ENCODE results near the gene CEP78. TPM values are rescaled to one million over a fixed set of nuclear protein-coding genes. Genes with fewer than 3 reads are reported as not detected.

The CEP78 gene
- total RNA-seq, 1 experiment from 2014 or later = 57.8 TPM

DNA sequence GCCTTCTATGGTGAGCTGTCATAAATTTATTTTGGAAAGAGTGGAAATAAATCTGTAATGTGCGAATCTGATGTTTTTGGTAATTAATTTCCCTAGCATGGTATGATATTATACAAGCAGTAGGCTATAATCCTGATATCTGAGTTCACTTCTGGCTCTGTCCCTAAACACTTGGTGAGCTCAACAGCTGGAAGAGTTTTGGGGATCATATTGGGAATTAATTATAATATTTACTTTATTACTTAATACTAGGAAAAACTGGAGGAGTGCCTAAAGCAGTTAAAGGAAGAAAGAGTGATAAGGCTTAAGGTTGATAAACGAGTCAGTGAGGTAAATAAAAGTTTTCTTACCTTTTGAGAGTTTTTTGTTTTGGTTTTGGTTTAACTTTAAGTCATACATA lies 26.8 kb downstream of the CEP78 start:
- H3K23ac ChIP-seq (ENCODE audit: insufficient read length, low read depth, low read length) = no peak overlapping the region
- no peaks in the 10 kb centered on the region for H3K79me1 ChIP-seq (ENCODE audit: insufficient read depth, low read depth, low read length, poor library complexity, severe bottlenecking)
- H3K4me1 Mint-ChIP-seq = no peaks in the 10 kb centered on the region
- H4K8ac ChIP-seq (replicated peaks; ENCODE audit: insufficient read length, low read depth, low read length) = no peak overlapping the region
- DNase-seq = no peak
- peaks cover 14 to 51% (median 49%) of the 10 kb centered on the region in 3 experiments; a peak in 5 of 7 replicates for H3K36me3 Mint-ChIP-seq (ENCODE audit: insufficient read depth in 1 of 3, low read depth in 3 of 3)
- no peaks in the 10 kb centered on the region for H3K79me2 ChIP-seq (ENCODE audit: insufficient read depth, low read length)
- H2BK120ac ChIP-seq (ENCODE audit: low read depth, low read length, poor library complexity, severe bottlenecking) = no peak overlapping the region
- no peak overlapping the region for H3K4ac ChIP-seq (ENCODE audit: low read depth, low read length)
- no peak overlapping the region for H2BK20ac ChIP-seq (ENCODE audit: low read depth, low read length, poor library complexity, severe bottlenecking)
- H3T11ph ChIP-seq (ENCODE audit: low read length) = no peak overlapping the region
- whole genome bisulfite sequencing (ENCODE audit: extremely low coverage, insufficient read length, low lambda C conversion rate) = no CpG with 5 or more reads among the region's 2 CpGs
- H3K27me3 ChIP-seq (ENCODE audit: insufficient read depth, low read length) = no peaks in the 10 kb centered on the region
- H2BK12ac ChIP-seq (ENCODE audit: insufficient read length, low read depth, low read length) = no peak overlapping the region
- H4K5ac ChIP-seq (ENCODE audit: insufficient read length, low read depth, low read length) = no peak overlapping the region
- no peaks in the 10 kb centered on the region for H3K9me3 ChIP-seq (ENCODE audit: control insufficient read depth, low read depth, low read length)
- H4K91ac ChIP-seq (ENCODE audit: insufficient read length, low read depth, low read length) = no peak overlapping the region
- no peaks in the 10 kb centered on the region for H3K9me3 Mint-ChIP-seq
- no peak overlapping the region for H2BK5ac ChIP-seq (ENCODE audit: insufficient read length, low read length)
- no peak overlapping the region for H2AK5ac ChIP-seq (ENCODE audit: insufficient read length, low read length)
- H4K20me1 ChIP-seq (ENCODE audit: control insufficient read depth, insufficient read depth, insufficient read length) = no peaks in the 10 kb centered on the region
- no peak overlapping the region for H3K14ac ChIP-seq (ENCODE audit: insufficient read depth, low read length)
- H3K4me3 Mint-ChIP-seq = no peak overlapping the region
- H3K18ac ChIP-seq (ENCODE audit: insufficient read length, low read depth, low read length) = no peak overlapping the region
- no peak overlapping the region for H3K4me2 ChIP-seq (ENCODE audit: insufficient read depth, insufficient read length, low read length)
- H3K4me1 ChIP-seq (ENCODE audit: insufficient read depth, low read length) = no peaks in the 10 kb centered on the region
- H3K27ac Mint-ChIP-seq = no peak overlapping the region
- H3K27ac ChIP-seq (ENCODE audit: insufficient read length, low read depth, low read length) = no peak overlapping the region
- H3K56ac ChIP-seq (ENCODE audit: insufficient read length, low read depth, low read length) = no peak overlapping the region
- no peak overlapping the region for H2AFZ ChIP-seq (ENCODE audit: low read length)
- no peaks in the 10 kb centered on the region for H3K23me2 ChIP-seq (ENCODE audit: insufficient read length, low read depth, low read length, poor library complexity, severe bottlenecking)
- no peaks in the 10 kb centered on the region for H3K27me3 Mint-ChIP-seq (ENCODE audit: low read depth)
- H2BK15ac ChIP-seq (ENCODE audit: low read depth, low read length) = no peak overlapping the region
- no peak overlapping the region for H3K9ac ChIP-seq (ENCODE audit: extremely low read depth, insufficient read length, low read length)
- TF ChIP-seq, protein P1, sequence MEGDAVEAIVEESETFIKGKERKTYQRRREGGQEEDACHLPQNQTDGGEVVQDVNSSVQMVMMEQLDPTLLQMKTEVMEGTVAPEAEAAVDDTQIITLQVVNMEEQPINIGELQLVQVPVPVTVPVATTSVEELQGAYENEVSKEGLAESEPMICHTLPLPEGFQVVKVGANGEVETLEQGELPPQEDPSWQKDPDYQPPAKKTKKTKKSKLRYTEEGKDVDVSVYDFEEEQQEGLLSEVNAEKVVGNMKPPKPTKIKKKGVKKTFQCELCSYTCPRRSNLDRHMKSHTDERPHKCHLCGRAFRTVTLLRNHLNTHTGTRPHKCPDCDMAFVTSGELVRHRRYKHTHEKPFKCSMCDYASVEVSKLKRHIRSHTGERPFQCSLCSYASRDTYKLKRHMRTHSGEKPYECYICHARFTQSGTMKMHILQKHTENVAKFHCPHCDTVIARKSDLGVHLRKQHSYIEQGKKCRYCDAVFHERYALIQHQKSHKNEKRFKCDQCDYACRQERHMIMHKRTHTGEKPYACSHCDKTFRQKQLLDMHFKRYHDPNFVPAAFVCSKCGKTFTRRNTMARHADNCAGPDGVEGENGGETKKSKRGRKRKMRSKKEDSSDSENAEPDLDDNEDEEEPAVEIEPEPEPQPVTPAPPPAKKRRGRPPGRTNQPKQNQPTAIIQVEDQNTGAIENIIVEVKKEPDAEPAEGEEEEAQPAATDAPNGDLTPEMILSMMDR (conservative IDR thresholded peaks at IDR 0.05) = no peak
